ENCODE data around the gene MYO3B.

GRCh38 chr2:170563401-170563800 is 385.5 kb downstream of the MYO3B start:
- TF ChIP-seq CTCF (IDR thresholded peaks at IDR 0.05) (no peak), REST (IDR thresholded peaks at IDR 0.05; ENCODE audit: low read depth, low read length) (no peak), SIN3A (IDR thresholded peaks at IDR 0.05; ENCODE audit: borderline replicate concordance, low read depth, low read length) (no peak), RAD21 (IDR thresholded peaks at IDR 0.05; ENCODE audit: low read length) (no peak), FOXJ3 (CRISPR knock-in tag; IDR thresholded peaks at IDR 0.05) (no peak), EP300 (IDR thresholded peaks at IDR 0.05; ENCODE audit: borderline replicate concordance in 1 of 2, low read depth in 1 of 2, low read length in 1 of 2) (no peak), GATA2 (CRISPR knock-in tag; IDR thresholded peaks at IDR 0.05) (no peak), RFX5 (IDR thresholded peaks at IDR 0.05; ENCODE audit: low read length) (no peak)

All from SK-N-SH (cell line).